A549 (cell line): ENCODE data around the gene RHOXF2. TPM values are rescaled to one million over a fixed set of nuclear protein-coding genes. Genes with fewer than 3 reads are reported as not detected.

Source experiments
- ATAC-seq, 2 experiments: fragments of 200-7000 bp in 1 of 2; fragments of >200 bp in 1 of 2; cut with Nextera tagmentation in 1 of 2; cut with Tn5 transposase in 1 of 2; 3 replicates each; pipeline versions ENCODE4 v1.8.0 to v1.9.1; 2018 to 2020; ENCODE audit warnings: mild to moderate bottlenecking in 1 of 2, moderate library complexity in 1 of 2
- CTCF ChIA-PET: fragments of 300-600 bp; sonication (Branson Sonifier 250); formaldehyde crosslinking; extraction: SDS; loops from one replicate; lab custom pipeline; 2021; ENCODE audit warnings: antibody characterized with exemption, inconsistent platforms; lab: Yijun Ruan, JAX
- POLR2A ChIA-PET: fragments of 350-600 bp; formaldehyde crosslinking; extraction: SDS; loops from one replicate; lab custom pipeline; 2021; ENCODE audit warnings: antibody characterized with exemption, inconsistent platforms; lab: Yijun Ruan, JAX
- DNase-seq, 2 experiments: peaks; one replicate each; pipeline versions ENCODE4 v3.0.0 to v3.0.0-alpha.2; 2011 to 2016; ENCODE audit warnings: low read depth in 1 of 2, low spot score in 1 of 2
- FAIRE-seq: peaks from 2 replicates; lab custom pipeline; 2011; peaks lifted over from hg19 to GRCh38; lab: Jason Lieb, UNC
- H3K27ac ChIP-seq, 2 experiments: fragments of >200 bp; sonication (Bioruptor Twin); formaldehyde crosslinking; 3 replicates each; pipeline ENCODE4 v1.5.1; 2016 to 2017
- H3K4me1 ChIP-seq: fragments of >200 bp; sonication (Bioruptor Twin); formaldehyde crosslinking; 3 replicates; pipeline ENCODE4 v1.6.1; 2016
- H3K4me2 ChIP-seq: fragments of >200 bp; sonication (Bioruptor Twin); formaldehyde crosslinking; 3 replicates; pipeline ENCODE4 v1.6.1; 2016
- H3K4me3 ChIP-seq: fragments of >200 bp; sonication (Bioruptor Twin); formaldehyde crosslinking; 3 replicates; pipeline ENCODE4 v1.5.1; 2016
- H3K9me3 ChIP-seq: fragments of >200 bp; sonication (Bioruptor Twin); formaldehyde crosslinking; 3 replicates; pipeline ENCODE4 v1.6.1; 2016
- ATOH8 ChIP-seq: fragments of 250-450 bp; sonication (Bioruptor Pico); IDR thresholded peaks from 2 replicates; pipeline ENCODE4 v1.5.0; 2020; ENCODE audit warnings: low read depth, mild to moderate bottlenecking, moderate library complexity
- BHLHE40 ChIP-seq: IDR thresholded peaks from 2 replicates; pipeline ENCODE4 v1.6.1; 2012; ENCODE audit warnings: low read depth, low read length, inconsistent platforms
- CHD2 ChIP-seq: fragments of 150-350 bp; IDR thresholded peaks from 2 replicates; pipeline ENCODE4 v1.6.1; 2014; ENCODE audit warnings: low read length; ENCODE audit not compliant: partially characterized antibody
- CTCF ChIP-seq: fragments of >200 bp; sonication (Bioruptor Twin); formaldehyde crosslinking; IDR thresholded peaks from 3 replicates; pipeline ENCODE4 v1.5.1; 2016
- E2F6 ChIP-seq: IDR thresholded peaks from 2 replicates; pipeline ENCODE4 v1.6.1; 2012; ENCODE audit warnings: low read depth, borderline replicate concordance
- EHF ChIP-seq: fragments of 250-450 bp; sonication (Bioruptor Pico); IDR thresholded peaks from 2 replicates; pipeline ENCODE4 v1.5.0; 2020; ENCODE audit warnings: mild to moderate bottlenecking
- ESRRA ChIP-seq: fragments of 150-350 bp; IDR thresholded peaks from 2 replicates; pipeline ENCODE4 v1.6.1; 2014; ENCODE audit warnings: mild to moderate bottlenecking, low read length, borderline replicate concordance
- GATA3 ChIP-seq: IDR thresholded peaks from 2 replicates; pipeline ENCODE4 v1.6.1; 2012; ENCODE audit warnings: borderline replicate concordance
- HOXA7 ChIP-seq: fragments of 250-450 bp; sonication (Bioruptor Pico); IDR thresholded peaks from 2 replicates; pipeline ENCODE4 v1.5.0; 2020; ENCODE audit warnings: mild to moderate bottlenecking, moderate library complexity
- JUN ChIP-seq, 2 experiments: fragments of >200 bp; sonication (Bioruptor Twin); formaldehyde crosslinking; IDR thresholded peaks; 2 replicates in 1 of 2; 3 replicates in 1 of 2; pipeline ENCODE4 v1.6.1; 2016 to 2017
- KDM5A ChIP-seq: fragments of 200-600 bp; sonication (generic); IDR thresholded peaks from 2 replicates; pipeline ENCODE4 v1.6.1; 2016; ENCODE audit warnings: antibody characterized with exemption, mild to moderate bottlenecking
- MAFK ChIP-seq: fragments of 450-650 bp; IDR thresholded peaks from 2 replicates; pipeline ENCODE4 v1.6.1; 2014; ENCODE audit not compliant: partially characterized antibody
- NFE2L2 ChIP-seq: fragments of 150-350 bp; conservative IDR thresholded peaks from 2 replicates; pipeline ENCODE4 v1.6.1; 2014; ENCODE audit warnings: low read length
- NPAS2 ChIP-seq: fragments of 250-450 bp; sonication (Bioruptor Pico); IDR thresholded peaks from 2 replicates; pipeline ENCODE4 v1.8.0; 2022; ENCODE audit warnings: mild to moderate bottlenecking, moderate library complexity, borderline replicate concordance
- PBX3 ChIP-seq: IDR thresholded peaks from 2 replicates; pipeline ENCODE4 v1.6.1; 2012
- RAD21 ChIP-seq, 2 experiments: fragments of >200 bp in 1 of 2; sonication (Bioruptor Twin) in 1 of 2; formaldehyde crosslinking in 1 of 2; IDR thresholded peaks in 1 of 2; conservative IDR thresholded peaks in 1 of 2; 2 replicates in 1 of 2; 3 replicates in 1 of 2; pipeline ENCODE4 v1.6.1; 2012 to 2018; ENCODE audit warnings: inconsistent platforms in 1 of 2
- RARB ChIP-seq: fragments of 250-450 bp; sonication (Bioruptor Pico); IDR thresholded peaks from 2 replicates; pipeline ENCODE4 v1.8.0; 2021; ENCODE audit warnings: mild to moderate bottlenecking, moderate library complexity
- RCOR1 ChIP-seq: fragments of 150-350 bp; IDR thresholded peaks from 2 replicates; pipeline ENCODE4 v1.6.1; 2014; ENCODE audit warnings: antibody characterized with exemption, low read length, low read depth
- REST ChIP-seq: fragments of 200-600 bp; sonication (generic); IDR thresholded peaks from 2 replicates; pipeline ENCODE4 v1.6.1; 2016; ENCODE audit warnings: antibody characterized with exemption, mild to moderate bottlenecking, moderate library complexity
- SMC3 ChIP-seq: fragments of >200 bp; sonication (Bioruptor Twin); formaldehyde crosslinking; IDR thresholded peaks from 3 replicates; pipeline ENCODE4 v1.6.1; 2018; ENCODE audit warnings: inconsistent platforms
- SREBF2 ChIP-seq: fragments of 450-650 bp; IDR thresholded peaks from 2 replicates; pipeline ENCODE4 v1.6.1; 2014; ENCODE audit warnings: mild to moderate bottlenecking, moderate library complexity
- ZFP36 ChIP-seq: fragments of 450-650 bp; IDR thresholded peaks from 2 replicates; pipeline ENCODE4 v1.6.1; 2014; ENCODE audit warnings: borderline replicate concordance; ENCODE audit not compliant: partially characterized antibody
- WGBS: methylation state at CpG from one replicate; pipeline ENCODE4 v1.1.6; 2017; ENCODE audit errors: missing lambda C conversion rate; 5-methylcytosine and 5-hydroxymethylcytosine counted together
- polyA plus RNA-seq, 4 experiments: library from polyadenylated mRNA; depleted of rRNA in 3 of 4; stranded (reverse); fragments of >200 nt; fragmentation: RNase III in 1 of 4; extraction: RNeasy Plus Mini Kit Qiagen cat#74134 plus additional on column Dnase treatment in 1 of 4; gene quantifications; 2 replicates in 3 of 4; 3 replicates in 1 of 4; pipeline ENCODE4 v1.2.3, GENCODE V29; 2011 to 2017

The RHOXF2 gene
- polyA plus RNA-seq, 2 of the 4 experiments (the other 2 are of a cell fraction) = not detected

- TF ChIP-seq MAFK (no peak), RARB (no peak)
Observed at GRCh38 chrX:120136128-120136527, 22.3 kb upstream of the RHOXF2 start (continued).

GRCh38 chrX:120136840-120137239, 21.6 kb upstream of the RHOXF2 start:
- DNase-seq = no peak
- TF ChIP-seq RARB (no peak), BHLHE40 (no peak), GATA3 (no peak), NPAS2 (no peak), ESRRA (no peak), KDM5A (no peak), RCOR1 (no peak), ATOH8 (CRISPR knock-in tag) (no peak), ZFP36 (no peak)
- TF ChIP-seq, all 56 proteins: peak for 0
- FAIRE-seq = no peak
- Histone ChIP-seq H3K27ac (no peak overlapping the region), H3K9me3 (no peaks in the 10 kb centered on the region), H3K4me3 (no peak overlapping the region), H3K4me2 (no peak overlapping the region), H3K4me1 (no peaks in the 10 kb centered on the region)
- ATAC-seq = no peak
- 41% methylated on average over 3 of the region's 3 CpGs for WGBS
- CTCF ChIA-PET = interaction anchor here (0.7 to 1.3 kb wide), 4 partner anchors 11 to 164 kb away, joined by 3 to 6 read pairs (median 4); no protein-coding TSS in a partner anchor
- POLR2A ChIA-PET = no interaction called here

- peak; percentile 88 for FAIRE-seq
- peak in 1 of 2 experiments; percentile 6 for DNase-seq
- CTCF ChIA-PET = interaction anchor here (0.7 to 1.3 kb wide), 5 partner anchors 12 to 164 kb away, joined by 3 to 6 read pairs (median 3); no protein-coding TSS in a partner anchor
- no peaks in the 10 kb centered on the region for H3K4me1 ChIP-seq
- under 1% methylated on average over 3 of the region's 3 CpGs for WGBS
- peak overlapping the region; percentile 35; the same call in 1 of the 3 replicates for H3K4me3 ChIP-seq
- H3K9me3 ChIP-seq = no peaks in the 10 kb centered on the region
- ATAC-seq = peak; percentile 54 to 64; a peak in 2 of 6 replicates
- TF ChIP-seq RARB (no peak), RAD21 (conservative IDR thresholded peaks at IDR 0.05 in 1 of 2, IDR thresholded peaks at IDR 0.05 in 1 of 2) (peak in 1 of 2 experiments; percentile 28; a peak in 1 of 5 replicates), KDM5A (no peak), CTCF (peak; percentile 57), SMC3 (peak; percentile 31; the same call in 1 of the 3 replicates)
- TF ChIP-seq, all 56 proteins: peak for 3
- POLR2A ChIA-PET = no interaction called here
- H3K4me2 ChIP-seq = peak overlapping the region; percentile 58
- no peak overlapping the region for H3K27ac ChIP-seq
Observed at GRCh38 chrX:120137439-120137838, 21.0 kb upstream of the RHOXF2 start.

- FAIRE-seq (no peak), ATAC-seq (no peak), DNase-seq (no peak)
- H3K9me3 ChIP-seq = no peaks in the 10 kb centered on the region
- 0 out of 3 replicates have a peak, but pooled peaks cover 3% of the 10 kb centered on the region for H3K4me1 ChIP-seq
- WGBS = 75% methylated on average over 11 of the region's 11 CpGs
- POLR2A ChIA-PET = no interaction called here
- no peak overlapping the region for H3K4me2 ChIP-seq
- CTCF ChIA-PET = no interaction called here
- H3K27ac ChIP-seq = no peak overlapping the region
- H3K4me3 ChIP-seq = no peak overlapping the region
- no peak for TF ChIP-seq HOXA7 (CRISPR knock-in tag)
- TF ChIP-seq ESRRA = no peak
- TF ChIP-seq REST = no peak
- no peak for TF ChIP-seq RCOR1
- TF ChIP-seq ZFP36 = no peak
- TF ChIP-seq CHD2 = no peak
- TF ChIP-seq JUN (IDR thresholded peaks at IDR 0.05) = no peak
- no peak for TF ChIP-seq MAFK
- TF ChIP-seq EHF (CRISPR knock-in tag) = no peak
- no peak for TF ChIP-seq SREBF2
- no peak for TF ChIP-seq PBX3
- TF ChIP-seq E2F6 = no peak
- no peak for TF ChIP-seq NFE2L2
Observed at GRCh38 chrX:120140293-120140981, 18.0 kb upstream of the RHOXF2 start.
